NCI-H2227 (cell line): ENCODE results near the gene FBXL19.
A peak's percentile ranks its signal among the peaks of the same experiment; 100 is the strongest.
"Not testable (repeated sequence)": the region's sequence is repeated elsewhere in the genome, so short reads cannot be mapped to it uniquely, and the experiment has no call there.

Source experiments
- DNase-seq: peaks from one replicate; lab custom pipeline; 2025; ENCODE audit not compliant: unreplicated experiment; lab: John Stamatoyannopoulos, UW

FBXL19 gene

DNA sequence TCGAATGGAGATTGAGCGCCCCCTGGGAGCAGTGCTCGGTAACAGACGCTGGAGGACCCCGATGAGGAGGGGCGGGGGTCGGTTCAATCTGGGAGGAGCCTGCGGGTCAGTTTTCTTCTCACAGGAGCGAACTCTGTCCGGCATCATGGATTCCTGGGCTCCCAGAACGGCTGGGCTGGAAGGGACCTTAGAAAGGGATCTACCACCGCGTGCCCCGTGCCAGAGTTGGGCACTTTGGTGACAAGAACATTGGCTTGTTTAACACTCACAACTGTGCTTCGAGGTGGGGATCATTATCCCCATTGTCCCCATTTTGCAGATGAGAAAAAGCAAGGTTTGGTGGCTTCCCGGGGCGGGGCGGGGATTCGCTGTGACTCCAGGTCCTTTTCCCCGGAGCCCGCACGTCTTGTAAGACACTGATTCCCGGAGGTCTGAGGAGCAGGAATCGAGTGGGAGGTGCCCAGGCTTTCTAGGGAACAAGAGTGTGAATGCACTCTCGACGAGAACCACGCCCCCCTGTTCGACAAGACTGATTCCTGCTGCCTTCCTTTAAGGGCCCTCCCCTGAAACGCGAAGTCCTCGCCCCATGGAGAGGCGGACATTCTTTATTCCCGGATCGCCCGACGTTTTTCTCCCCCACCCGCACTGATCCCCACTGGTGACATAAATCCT is 1.5 kb upstream of the FBXL19 start:
- DNase-seq = peak; percentile 96

- peak; percentile 99 for DNase-seq
Measured at GRCh38 chr16:30922420-30922959, 882 bp upstream of the FBXL19 start.

DNA sequence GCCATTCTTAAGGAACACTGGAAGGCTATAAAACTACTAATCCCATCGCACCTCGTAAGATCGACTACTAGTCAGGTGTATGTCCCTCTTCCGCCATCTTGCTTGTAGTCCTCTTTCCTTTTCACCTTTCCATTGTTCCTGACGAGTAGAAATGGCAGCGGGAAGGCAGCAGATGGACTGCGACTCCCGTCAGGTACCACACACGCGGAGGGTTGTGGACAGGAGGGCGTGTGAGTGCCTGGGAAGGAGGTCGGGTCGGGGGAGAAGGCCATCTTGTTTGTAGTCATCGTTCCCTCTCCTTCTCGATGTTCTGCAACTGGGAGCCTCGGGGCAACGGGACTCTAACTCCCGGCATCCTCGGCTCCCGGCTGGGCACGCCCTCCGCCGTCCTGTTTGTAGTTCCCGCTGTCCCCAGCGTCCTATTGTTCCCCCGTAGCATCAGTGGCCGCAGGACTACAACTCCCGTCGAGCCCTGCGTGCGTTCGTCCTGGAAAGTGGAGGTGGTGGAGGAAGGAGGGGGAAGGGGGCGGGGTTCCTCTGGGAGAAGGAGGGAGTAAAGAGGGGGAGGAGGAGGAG is 324 bp upstream of the FBXL19 start:
- peak; percentile 99 for DNase-seq

GRCh38 chr16:30924076-30924912 is 922 bp downstream of the FBXL19 start:
- peak; percentile 55 for DNase-seq

GRCh38 chr16:30924913-30925631 is 1.7 kb downstream of the FBXL19 start:
- DNase-seq = no peak

GRCh38 chr16:30925632-30925987 is 2.2 kb downstream of the FBXL19 start:
- no peak for DNase-seq

DNA sequence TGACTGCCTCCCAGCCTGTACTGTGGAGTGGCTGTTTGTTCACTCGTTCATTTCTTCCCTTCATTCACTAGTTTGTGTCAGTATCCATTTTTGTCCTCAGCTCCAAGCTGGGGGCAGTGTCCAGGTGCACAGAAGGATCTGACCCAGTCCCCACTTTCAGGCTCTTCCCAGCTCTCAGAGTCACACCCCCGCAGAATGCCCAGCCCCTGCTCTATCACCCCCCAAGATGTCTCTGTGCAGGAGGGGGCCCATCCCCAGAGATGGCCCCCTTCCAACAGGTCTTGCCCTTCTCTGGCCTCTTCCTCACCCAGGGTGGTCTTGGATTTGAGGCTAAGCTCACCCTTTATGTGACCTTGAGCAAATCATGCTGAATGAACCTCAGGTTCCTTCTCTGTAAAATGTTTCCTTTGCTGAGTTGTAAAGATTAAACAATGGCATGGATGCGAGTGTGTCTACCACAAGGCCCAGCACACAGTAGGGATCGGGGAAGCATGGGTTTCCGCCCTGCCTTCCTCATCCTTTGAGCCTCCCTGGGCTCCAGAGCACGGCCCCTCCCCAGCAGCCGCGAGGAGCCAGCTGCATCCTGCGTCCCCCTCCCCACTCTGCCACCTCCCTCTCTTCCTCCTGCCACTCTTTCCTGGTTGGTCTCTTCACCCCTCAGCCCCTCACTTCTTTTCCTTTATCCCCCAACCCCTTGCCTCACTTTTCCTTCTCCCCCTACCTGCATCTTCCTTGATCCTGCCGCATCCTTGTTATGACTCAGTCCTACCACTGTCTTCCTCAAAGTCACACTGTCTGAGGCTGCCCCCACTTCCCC is 2.8 kb downstream of the FBXL19 start:
- DNase-seq = no peak

- DNase-seq = no peak
Measured at GRCh38 chr16:30926937-30927788, 3.8 kb downstream of the FBXL19 start.

GRCh38 chr16:30927789-30928378 is 4.5 kb downstream of the FBXL19 start:
- DNase-seq = peak; percentile 98

DNA sequence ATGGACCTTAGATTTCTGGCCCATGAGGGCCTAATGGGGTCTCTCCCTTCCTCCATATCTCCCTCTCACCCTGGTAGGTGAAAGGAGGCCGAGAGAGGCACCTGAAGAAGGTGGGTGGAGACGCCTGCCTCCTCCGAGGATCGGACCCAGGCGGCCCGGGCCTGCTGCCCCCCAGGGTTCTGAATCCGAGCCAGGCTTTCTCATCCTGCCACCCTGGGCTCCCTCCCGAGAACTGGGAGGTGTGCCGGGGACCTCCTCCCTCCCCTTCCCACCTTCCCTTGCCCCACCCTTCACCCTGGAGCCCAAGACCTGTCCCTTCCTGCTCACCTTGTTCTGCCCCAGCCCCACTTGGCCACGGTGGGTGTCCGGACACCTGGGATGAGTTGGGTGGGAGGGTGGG is 5.0 kb downstream of the FBXL19 start:
- DNase-seq = no peak

- no peak for DNase-seq
Measured at GRCh38 chr16:30929167-30929566, 5.8 kb downstream of the FBXL19 start.

DNA sequence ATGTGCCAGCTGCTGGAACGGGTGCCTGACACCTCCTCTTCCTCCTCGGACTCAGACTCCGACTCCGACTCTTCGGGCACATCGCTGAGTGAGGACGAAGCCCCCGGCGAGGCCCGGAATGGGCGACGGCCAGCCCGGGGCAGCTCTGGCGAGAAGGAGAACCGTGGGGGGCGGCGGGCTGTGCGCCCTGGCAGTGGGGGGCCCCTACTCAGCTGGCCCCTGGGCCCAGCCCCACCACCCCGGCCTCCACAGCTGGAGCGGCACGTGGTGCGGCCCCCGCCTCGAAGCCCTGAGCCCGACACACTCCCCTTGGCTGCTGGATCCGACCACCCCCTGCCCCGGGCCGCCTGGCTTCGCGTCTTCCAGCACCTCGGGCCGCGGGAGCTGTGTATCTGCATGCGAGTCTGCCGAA is 6.8 kb downstream of the FBXL19 start:
- DNase-seq = no peak

GRCh38 chr16:30931068-30931650 is 7.8 kb downstream of the FBXL19 start:
- no peak for DNase-seq

DNA sequence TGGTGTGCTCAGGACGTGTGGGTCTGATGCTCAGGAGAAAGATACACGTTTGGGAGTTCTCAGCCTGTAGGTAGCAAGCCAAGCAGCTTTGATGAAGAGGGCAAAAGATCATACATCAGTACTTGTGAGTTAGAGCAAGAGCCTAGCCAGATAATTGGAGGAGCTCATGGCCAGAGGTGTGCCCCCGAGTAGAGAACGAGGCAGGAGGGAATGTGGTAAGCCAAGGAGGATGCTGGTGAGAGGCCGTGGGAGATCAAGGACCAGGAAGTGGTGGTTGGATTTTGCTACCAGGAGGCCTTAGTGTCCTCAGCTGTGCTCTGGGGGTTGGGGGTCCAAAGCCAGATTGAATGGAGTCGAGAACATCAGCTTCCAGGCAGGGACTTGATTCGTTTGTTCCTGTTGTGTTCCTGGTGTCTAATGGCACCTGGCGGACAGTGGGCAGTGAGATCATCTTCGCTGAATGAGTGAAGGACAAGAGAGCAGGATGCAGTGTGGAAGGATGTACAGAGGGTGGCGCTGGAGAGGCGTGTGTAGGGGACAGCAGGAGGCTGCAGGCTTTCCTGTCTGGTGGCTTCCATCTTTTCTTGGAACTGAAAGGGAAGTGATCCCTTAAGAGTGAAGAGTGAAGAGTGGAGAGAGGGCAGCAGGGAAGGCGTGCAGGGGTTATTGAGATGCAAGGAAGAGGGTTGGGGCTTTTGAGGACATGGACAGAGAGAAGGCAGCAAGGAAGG is 11.6 kb downstream of the FBXL19 start:
- DNase-seq = peak; percentile 67

GRCh38 chr16:30937692-30938091 is 14.3 kb downstream of the FBXL19 start:
- no peak for DNase-seq

GRCh38 chr16:30939571-30939970 is 16.2 kb downstream of the FBXL19 start:
- DNase-seq = not testable (repeated sequence)

GRCh38 chr16:30941600-30942425 is 18.4 kb downstream of the FBXL19 start:
- DNase-seq = peak; percentile 80
